HG02938 (cell line): ENCODE data around the gene URI1.
"Not testable (repeated sequence)": the region's sequence is repeated elsewhere in the genome, so short reads cannot be mapped to it uniquely, and the experiment has no call there.

Source experiments
- ATAC-seq: cut with Tn5 transposase; IDR thresholded peaks from one replicate; pipeline ENCODE4 v1.9.1; 2021; ENCODE audit warnings: mild to moderate bottlenecking, moderate library complexity; ENCODE audit not compliant: unreplicated experiment

The URI1 gene

DNA sequence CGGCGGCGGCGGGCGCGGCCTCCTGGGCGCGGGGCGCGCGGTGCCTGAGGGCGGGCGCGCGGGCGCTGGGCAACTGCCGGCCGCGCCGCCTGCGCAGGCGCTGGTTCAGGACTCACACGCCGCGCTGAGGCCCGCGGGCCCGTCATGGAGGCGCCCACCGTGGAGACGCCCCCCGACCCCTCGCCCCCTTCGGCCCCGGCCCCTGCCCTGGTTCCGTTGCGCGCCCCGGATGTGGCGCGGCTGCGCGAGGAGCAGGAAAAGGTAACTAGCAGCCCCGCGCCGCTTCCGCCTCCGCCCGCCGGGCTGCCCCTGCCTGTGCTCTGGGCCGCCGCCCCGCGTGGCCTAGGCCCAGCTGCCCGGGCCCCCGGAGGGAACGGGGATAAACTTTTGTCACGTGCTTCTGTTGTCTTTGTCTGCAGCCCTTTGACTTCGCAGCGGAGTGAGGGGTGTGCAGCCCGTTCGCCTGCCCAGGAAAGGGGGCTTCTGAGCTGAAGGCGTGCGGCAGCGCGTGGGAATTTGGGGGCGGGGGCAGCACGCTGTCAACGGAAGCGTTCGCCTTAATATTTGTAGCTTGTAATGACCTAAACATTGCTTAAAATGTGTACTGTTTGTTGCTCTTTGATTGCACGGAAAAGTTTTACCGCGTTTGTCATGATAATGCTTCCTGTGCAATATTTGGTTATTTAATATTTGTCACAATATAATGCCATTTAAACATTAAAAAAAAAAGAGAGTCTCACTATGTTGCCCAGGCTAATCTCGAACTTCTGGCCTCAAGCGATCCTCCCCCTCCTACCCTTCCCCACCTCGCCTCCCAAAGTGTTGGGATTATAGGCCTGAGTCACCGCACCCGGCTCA is 594 bp downstream of the URI1 start:
- peak; percentile 68 for ATAC-seq

DNA sequence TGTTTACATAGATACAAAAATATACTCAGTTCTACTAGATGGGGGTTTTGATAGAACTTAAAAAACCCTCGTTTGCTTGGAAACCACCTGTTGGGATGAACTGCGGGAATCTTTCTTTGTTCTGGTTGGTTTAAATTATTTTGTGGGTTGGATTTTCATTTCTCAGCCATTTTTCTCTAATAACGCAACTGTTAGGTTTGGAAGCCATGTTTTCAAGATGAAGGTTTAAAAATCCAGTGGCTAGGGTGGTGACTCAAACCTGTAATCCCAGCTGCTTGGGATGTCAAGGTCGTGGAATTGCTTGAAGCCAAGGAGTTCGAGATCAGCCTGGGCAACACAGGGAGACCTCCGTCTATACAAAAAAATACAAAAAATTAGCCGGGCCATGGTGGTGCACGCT is 1.6 kb downstream of the URI1 start:
- no peak for ATAC-seq

DNA sequence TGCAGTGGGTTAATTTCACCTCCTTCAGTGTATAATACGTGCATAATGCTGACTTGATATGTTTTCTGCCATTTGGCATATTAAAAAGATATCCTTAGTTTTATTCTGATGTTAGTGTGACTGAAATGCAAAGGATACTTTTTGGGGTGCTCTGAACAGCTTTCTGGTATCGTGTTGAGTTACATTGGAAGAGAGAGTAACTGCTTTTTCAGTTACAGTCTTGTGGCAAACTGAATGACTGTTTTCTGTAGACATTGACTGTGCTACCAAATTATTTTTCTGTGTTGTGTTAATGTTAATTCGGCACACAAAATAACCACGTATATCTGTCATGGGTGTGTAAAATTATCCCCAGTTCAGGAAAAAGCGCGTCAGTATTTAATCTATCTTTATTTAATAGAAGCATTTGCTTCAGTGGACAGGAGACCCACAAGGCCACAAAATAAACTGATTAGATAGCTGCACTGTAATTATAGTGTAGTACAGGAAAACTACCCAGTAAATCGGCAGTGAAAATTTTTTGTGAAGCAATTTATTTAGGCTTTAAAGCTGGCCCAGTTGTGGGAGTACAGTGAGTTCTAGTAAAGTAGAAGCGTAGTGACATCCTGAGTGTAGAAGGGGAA is 2.5 kb downstream of the URI1 start:
- no peak for ATAC-seq

DNA sequence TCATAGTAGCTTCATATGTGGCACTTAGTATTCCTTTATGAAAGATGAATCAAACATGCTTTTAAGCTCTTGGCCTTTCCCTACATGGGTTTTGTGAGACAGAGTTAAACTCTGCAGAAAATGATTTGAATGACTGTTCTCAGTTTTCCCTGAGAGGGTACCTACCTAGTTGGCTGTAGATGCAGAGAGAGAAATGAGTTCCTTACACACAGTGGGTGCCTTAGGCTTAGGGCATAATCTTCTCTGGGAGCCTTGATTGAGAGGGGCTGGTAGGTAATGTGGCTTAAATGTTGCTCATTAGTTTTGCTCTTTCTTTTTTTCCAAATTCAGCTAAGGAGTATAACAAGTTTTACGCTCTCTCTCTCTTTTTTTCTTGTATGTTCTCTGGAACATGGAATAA is 3.0 kb downstream of the URI1 start:
- ATAC-seq: no peak

DNA sequence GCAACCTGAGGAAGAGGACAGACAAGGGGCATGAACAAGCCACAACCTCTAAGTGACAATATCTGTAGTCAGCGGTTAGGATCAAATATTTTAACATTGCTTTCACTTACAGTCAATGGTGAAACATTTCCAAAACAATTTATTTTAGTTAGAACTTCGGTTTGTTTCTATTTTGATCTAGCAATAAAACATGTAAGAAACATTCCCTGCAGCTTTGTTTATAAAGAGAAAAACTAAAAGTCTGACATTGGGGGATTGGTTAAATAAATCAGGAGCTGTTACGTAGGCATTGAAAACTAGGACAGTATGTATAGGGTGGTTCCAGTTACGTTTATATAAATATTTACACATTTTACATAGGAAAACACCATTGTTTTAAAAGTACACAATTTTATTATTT is 3.4 kb downstream of the URI1 start:
- ATAC-seq: no peak

DNA sequence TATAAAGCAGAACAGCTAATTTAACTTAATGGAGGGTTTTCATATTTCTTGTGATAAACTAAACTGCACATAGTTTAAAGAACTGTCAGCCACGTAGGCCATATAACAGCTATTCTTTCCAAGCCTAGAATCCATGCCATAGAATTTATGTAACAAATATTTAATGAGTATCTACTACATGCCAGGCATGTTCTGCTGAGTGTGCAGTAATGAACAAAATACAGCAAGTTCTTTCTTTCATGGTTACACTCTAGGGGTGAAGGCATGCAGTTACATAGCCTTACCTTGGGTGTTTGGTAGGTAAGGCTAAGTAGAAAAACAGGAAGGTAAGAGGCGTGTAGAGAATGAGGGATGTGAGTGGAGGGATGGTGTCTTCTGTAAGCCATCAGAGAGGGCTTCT is 4.6 kb downstream of the URI1 start:
- no peak for ATAC-seq

DNA sequence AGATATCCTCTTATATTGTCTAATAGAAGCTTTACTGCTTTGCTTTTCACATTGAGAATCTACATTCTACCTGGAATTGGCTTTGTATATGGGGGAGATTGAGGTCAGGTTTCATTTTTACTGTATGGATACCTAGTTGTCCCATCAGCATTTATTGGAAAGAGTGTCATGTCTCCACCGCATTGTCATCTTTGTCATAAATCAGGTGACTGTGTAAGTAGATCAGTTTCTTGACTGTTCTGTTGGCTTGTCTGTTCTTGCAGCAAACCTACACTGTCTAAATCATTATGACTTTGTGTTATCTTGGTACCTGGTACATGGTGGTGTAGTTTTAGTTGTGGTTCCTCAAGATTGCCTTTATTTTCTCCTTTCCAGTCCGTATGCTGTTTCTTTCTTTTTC is 5.8 kb downstream of the URI1 start:
- no peak for ATAC-seq

DNA sequence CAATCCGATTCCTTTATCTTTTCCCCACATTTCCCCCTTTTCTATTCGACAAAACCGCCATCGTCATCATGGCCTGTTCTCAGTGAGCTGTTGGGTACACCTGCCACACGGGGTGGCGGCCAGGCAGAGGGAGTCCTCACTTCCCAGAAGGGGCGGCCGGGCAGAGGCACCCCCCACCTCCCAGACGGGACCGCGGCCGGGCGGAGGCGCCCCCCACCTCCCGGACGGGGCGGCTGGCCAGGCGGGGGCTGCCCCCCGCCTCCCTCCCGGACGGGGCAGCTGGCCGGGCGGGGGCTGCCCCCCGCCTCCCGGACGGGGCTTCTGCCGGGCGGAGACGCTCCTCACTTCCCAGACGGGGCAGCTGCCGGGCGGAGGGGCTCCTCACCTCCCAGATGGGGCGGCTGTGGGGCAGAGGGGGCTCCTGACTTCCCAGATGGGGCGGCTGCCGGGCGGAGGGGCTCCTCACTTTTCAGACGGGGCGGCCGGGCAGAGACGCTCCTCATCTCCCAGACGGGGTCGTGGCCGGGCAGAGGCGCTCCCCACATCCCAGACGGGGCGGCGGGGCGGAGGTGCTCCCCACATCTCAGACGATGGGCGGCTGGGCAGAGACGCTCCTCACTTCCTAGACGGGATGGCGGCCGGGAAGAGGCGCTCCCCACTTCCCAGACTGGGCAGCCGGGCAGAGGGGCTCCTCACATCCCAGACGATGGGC is 6.9 kb downstream of the URI1 start:
- ATAC-seq: not testable (repeated sequence)

DNA sequence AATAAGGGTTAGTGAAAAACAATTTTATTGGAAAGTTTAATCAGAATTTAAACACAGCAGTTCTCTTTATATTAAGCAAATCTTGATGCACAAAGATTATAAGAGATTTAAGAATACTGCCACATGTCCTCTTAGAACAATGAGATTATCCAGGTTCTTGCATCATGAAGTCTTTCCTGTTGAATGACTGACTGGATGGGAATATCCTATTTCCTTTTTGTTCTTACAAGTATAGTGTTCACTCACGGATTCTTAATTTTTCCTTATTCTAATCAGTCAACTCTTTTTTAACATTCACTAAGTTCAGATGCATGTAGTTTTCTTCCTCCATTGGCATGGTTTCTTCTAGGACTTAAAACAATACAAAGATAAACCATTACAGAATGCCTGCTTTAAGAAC is 10.1 kb downstream of the URI1 start:
- ATAC-seq: no peak

DNA sequence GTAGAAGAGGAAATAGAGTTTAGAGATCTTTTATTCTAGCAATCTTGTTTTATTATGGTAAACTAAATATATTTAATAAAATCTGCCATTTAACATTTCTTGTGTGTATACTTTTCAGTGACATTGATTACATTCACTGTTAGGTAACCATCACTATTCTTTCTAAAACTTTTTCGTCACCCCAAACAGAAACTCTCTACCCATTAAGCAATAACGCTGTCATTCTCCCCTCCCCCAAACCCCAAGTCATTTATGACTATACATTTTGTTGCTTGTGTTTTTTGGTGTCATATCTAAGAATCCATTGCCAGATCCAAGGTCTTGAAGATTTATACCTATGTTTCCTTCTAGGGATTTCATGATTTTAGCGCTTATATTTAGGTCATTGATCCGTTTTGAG is 10.6 kb downstream of the URI1 start:
- no peak for ATAC-seq

DNA sequence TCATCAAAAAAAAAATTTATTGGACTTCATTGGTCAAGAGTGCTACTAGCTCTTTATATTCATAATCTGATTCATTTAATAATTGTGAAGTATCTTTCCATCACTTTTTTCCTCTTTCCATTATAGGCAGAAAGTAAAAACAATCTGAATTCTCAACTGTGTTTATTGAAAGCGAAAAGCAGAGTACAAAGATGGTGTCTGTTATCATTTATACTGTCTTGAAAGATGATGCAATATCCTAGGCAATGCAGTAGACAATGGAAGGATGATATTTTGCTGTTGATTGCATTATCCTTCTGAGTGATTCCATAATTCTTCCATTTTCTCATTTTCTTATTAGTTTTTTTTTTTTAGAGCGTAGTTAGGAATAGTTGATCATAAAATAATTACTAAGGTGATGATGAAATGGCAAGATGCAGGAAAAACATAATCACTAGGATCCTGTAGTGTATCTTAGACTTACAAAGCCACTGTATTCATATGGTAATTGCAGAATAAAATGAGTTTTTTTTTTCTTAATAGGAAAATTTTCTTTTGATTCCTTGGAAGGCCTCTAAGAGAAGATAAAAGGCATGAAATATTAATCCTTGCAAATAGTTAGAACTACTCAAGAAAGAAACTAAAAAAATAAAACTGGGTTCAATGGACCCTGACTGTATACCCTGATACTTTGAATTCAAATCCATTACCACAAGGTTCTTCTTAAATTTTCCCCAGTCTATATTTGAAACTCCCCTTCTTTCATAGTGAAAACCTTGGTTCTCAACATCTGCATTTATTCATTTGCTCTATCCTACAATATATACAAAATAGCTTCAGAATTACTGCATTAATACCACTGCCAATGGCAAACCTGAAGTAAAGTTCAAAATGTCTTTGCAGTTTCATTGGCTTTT is 11.6 kb downstream of the URI1 start:
- ATAC-seq: no peak

DNA sequence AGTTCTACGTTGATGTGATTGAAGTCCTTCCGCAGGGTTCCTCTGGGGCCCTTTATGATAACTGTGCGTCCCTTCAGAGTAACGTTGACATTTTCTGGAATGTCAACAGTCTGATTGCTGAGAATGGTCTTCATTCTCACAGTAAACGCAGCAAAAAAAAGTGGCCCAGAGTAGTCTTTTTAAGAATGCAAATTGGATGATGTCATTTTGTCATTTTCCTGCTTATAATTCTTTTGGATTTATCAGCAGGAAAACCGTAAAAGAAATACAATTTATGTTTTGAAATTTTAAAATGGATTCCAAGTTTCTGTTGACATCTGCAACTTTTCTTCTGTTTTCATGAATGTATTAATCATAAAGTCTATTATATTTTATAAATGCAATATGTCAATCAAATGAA is 14.8 kb downstream of the URI1 start:
- no peak for ATAC-seq

DNA sequence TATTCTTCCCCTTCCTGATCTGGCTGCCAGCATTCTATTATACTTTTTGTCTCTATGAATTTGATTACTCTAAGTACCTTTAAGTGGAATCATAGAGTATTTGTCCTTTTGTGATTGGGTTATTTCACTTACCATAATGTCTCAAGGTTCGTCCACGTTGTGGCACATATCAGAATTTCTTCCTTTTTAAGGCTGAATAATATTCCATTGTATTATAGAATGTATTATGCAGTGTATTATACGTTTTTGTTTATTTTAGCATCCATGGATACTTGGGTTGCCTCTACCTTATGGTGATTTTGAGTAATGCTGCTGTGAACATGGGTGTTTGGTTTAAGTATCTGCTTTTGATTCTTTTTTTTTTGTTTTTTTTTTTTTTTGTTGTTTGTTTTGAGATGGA is 19.3 kb downstream of the URI1 start:
- no peak for ATAC-seq

DNA sequence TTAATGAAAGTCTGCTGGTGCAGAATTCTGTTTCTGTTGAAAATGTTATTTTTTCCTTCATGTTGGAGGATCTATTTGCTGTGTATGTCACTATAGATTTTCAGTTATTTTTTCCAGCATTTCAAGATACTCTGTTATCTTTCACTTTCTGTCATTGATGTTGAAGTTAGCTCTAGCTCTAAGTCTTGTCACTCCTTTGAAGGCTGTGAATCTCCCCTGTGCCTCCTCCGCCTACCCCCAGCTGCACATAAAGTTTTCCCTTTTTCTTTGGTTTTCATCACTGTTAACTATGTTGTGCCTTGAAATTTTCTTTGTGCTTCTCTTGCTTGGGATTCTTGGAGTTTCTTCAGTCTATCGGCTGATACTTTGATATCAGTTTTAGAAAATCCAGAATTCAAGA is 20.8 kb downstream of the URI1 start:
- ATAC-seq: no peak

DNA sequence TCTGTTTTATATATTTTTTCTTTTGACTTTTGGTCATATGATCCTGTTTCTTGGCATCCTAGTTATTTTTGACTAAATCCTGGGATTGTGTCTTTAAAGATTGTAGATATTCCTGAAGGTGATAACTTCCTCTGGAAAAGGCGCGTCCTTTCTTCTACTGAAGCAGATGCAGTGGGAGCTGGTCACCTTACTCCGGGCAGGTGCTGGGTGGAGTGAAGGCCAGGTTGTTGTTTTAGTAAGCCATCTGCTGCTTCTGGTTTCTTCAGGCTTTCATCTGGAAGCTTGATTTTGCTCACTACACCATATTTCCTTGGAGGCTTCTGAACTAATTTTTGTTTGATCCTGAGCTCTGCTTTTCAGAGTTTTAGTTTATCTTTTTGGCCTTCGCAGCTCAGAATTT is 21.5 kb downstream of the URI1 start:
- no peak for ATAC-seq

DNA sequence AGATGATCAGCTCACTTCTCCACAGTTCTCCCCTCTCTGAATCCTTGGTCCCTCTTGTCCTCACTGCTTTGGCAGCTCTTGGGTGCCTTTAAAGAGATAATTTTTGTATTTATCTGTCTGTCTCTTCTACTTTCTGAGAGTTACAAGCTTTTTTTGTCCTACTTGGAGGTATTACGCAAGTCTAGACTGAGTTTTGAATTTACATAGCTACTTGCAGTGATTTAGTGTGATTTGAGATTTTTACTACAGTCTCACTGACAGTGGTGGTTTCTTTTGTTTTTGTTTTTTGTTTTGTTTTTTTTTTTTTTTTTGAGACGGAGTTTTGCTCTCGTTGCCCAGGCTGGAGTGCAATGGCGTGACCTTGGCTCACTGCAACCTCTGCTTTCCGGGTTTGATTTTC is 22.1 kb downstream of the URI1 start:
- ATAC-seq: no peak

DNA sequence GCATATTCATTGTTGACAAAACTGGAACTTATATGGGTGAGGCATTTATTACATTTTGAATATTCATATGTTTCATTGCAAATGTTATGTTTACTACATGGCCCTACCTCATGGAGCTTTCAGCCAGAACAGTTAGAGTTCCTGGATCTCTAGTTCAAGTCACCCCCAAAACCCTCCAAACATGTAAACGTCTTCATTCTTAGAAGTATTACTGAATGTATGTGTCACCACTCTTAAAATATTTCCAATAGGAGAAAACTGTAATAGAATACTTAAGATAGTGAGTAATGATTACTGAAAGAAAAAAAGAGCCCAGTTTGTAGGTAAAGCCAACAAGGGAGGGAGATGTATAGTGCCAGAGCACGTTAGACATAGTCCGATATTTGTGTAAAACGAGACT is 23.5 kb downstream of the URI1 start:
- ATAC-seq: no peak

DNA sequence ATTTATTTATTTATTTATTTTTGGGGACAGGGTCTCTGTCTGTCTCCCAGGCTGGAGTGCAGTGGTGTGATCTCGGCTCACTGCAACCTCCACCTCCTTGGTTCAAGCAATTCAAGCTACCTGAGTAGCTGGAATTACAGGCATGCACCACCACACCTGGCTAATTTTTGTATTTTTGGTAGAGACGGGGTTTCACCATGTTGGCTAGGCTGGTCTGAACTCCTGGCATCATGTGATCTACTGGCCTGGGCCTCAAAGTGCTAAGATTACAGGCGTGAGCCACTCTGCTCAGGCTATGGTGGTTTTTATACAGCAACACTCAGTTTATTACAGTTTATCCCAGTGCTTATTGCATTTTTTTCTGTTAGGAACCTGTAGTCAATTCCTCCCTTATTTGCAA is 24.1 kb downstream of the URI1 start:
- ATAC-seq: not testable (repeated sequence)

DNA sequence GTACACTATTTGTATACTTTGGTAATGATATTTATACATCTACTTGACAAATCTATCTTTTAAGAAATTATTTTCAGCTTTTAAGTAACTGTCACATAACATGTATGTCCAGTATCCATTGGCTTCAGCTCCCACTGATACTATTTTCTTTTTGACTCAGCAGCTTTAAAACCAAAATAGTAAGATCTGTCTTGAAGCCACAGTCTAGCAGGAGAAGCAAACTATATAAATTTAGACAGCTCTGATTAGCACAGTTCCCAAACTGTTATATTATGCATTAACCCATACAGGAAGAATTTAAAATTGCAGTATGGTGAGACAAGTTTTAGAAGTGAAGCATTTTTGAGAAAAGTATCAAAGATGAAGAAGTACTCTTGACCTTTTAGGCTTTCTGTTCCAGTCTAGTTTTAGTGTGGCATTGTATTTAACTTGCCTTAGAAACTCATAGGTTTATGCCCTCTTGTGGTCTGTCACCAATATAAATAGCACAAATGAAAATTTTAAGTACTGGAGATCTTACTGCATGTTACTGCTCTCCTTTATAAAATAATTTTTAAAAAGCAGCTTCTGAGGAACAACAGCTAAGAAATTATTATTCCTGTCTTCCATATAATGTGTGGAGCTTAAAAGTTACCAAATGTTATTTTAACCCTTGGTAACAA is 24.7 kb downstream of the URI1 start:
- ATAC-seq: no peak

DNA sequence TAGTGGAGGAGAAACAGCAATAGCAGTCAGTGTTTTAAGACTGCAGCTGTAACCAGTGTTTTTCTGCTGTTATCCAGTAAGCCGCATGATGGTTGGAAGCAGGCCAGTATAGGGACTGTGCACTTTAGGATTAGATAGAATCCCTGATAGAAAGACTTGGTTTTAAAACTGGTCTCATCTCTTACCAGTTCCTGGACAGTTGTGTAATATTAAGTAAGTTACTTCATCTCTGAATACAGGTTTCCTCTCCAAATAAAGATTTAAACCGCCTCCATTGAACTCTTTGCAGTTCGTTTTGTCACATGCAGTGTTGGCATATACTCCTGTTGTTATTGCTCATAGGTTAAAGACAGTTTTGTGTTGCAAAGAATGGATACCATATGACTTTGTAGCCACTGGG is 25.6 kb downstream of the URI1 start:
- no peak for ATAC-seq

DNA sequence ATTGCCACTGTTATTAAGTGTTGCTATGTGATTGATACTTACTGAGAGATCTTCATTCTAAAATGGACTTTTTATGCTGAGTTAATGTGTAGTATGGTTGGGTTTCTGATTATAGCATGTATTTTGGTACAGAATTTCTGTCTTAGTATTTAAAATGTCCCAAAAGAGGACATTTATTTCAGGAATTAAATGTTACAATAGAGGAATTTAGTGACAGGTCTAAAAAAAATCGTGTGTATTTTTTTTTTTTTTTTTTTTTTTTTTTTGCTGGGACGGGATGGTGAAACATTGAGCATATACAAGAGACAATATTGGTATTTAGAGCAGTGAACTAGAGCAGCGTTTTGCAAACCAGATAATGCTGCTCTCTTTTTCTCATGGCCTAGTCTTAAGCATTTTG is 27.9 kb downstream of the URI1 start:
- no peak for ATAC-seq
